ENCODE results near the gene REEP2. TPM values are rescaled to one million over a fixed set of nuclear protein-coding genes. Genes with fewer than 3 reads are reported as not detected.

REEP2 gene
- total and polyA plus RNA-seq, 9 donors, result 3.5 to 11.4 (median 5.7) TPM

GRCh38 chr5:138461343-138462125, 22.7 kb downstream of the REEP2 start:
- Histone ChIP-seq H3K27me3 (no peaks in the 10 kb centered on the region), H3K4me1 (ENCODE audit: insufficient read depth) (peaks cover 7% of the 10 kb centered on the region), H3K9me3 (no peaks in the 10 kb centered on the region), H3K4me3 (no peak overlapping the region), H3K36me3 (no peaks in the 10 kb centered on the region), H3K27ac (no peak overlapping the region)
- no peak for TF ChIP-seq POLR2A (IDR thresholded peaks at IDR 0.05)
- no peak for TF ChIP-seq CTCF (IDR thresholded peaks at IDR 0.05)
- no peak for TF ChIP-seq EP300 (IDR thresholded peaks at IDR 0.05)
- peak in 1 of 5 donors; percentile 41 for DNase-seq
- 72 to 78% (median 74%) methylated on average over 11 of the region's 11 CpGs for WGBS, 3 donors
- intact Hi-C loops (cut with DNase I), result loop anchor here in 2 of 4 donors (2.0 to 10.0 kb wide), 3 partner anchors 29 to 803 kb away; no protein-coding TSS in a partner anchor

GRCh38 chr5:138463419-138464007, 24.7 kb downstream of the REEP2 start:
- Histone ChIP-seq H3K9me3 (no peaks in the 10 kb centered on the region), H3K27me3 (no peaks in the 10 kb centered on the region), H3K4me1 (ENCODE audit: insufficient read depth) (peaks cover 21% of the 10 kb centered on the region), H3K4me3 (peak overlapping the region; percentile 50), H3K36me3 (no peaks in the 10 kb centered on the region), H3K27ac (peak overlapping the region; percentile 93 to 95)
- TF ChIP-seq EP300 (IDR thresholded peaks at IDR 0.05) (peak; percentile 55), CTCF (IDR thresholded peaks at IDR 0.05) (no peak), POLR2A (IDR thresholded peaks at IDR 0.05) (no peak)
- DNase-seq, result peak; percentile 45 to 71 (median 66)
- intact Hi-C loops (cut with DNase I), result loop anchor here in 2 of 4 donors (2.0 to 10.0 kb wide), 3 partner anchors 27 to 801 kb away; no protein-coding TSS in a partner anchor
- 7 to 10% (median 8%) methylated on average over 17 to 21 of the region's 21 CpGs for WGBS, 3 donors

- Histone ChIP-seq H3K4me3 (peak overlapping the region; percentile 50), H3K4me1 (ENCODE audit: insufficient read depth) (peaks cover 19% of the 10 kb centered on the region), H3K27ac (peak overlapping the region; percentile 93 to 95), H3K27me3 (no peaks in the 10 kb centered on the region), H3K36me3 (no peaks in the 10 kb centered on the region), H3K9me3 (no peaks in the 10 kb centered on the region)
- TF ChIP-seq CTCF (IDR thresholded peaks at IDR 0.05) (peak; percentile 97 to 98 (median 97)), POLR2A (IDR thresholded peaks at IDR 0.05) (peak; percentile 82), EP300 (IDR thresholded peaks at IDR 0.05) (no peak)
- peak; percentile 96 to 99 (median 98) for DNase-seq
- intact Hi-C loops (cut with DNase I), result loop anchor here in 2 of 4 donors (5.0 to 10.0 kb wide), 2 partner anchors 38 to 801 kb away; no protein-coding TSS in a partner anchor
- 0 to 1% (median 0%) methylated on average over 12 to 34 of the region's 34 CpGs for WGBS, 3 donors
Measured at GRCh38 chr5:138464008-138464387, 25.1 kb downstream of the REEP2 start.

- no peaks in the 10 kb centered on the region for H3K36me3 ChIP-seq
- 0% methylated on average over 31 to 64 of the region's 64 CpGs for WGBS, 3 donors
- intact Hi-C loops (cut with DNase I), result loop anchor here in 2 of 4 donors (5.0 to 10.0 kb wide), 2 partner anchors 38 to 800 kb away; no protein-coding TSS in a partner anchor
- peak overlapping the region; percentile 50 for H3K4me3 ChIP-seq
- TF ChIP-seq EP300 (IDR thresholded peaks at IDR 0.05) (peak; percentile 32), POLR2A (IDR thresholded peaks at IDR 0.05) (peak; percentile 62), CTCF (IDR thresholded peaks at IDR 0.05) (peak in 1 of 3 donors; percentile 79)
- no peaks in the 10 kb centered on the region for H3K27me3 ChIP-seq
- peak; percentile 96 to 99 (median 97) for DNase-seq
- H3K4me1 ChIP-seq (ENCODE audit: insufficient read depth), result peaks cover 19% of the 10 kb centered on the region
- no peaks in the 10 kb centered on the region for H3K9me3 ChIP-seq
- peak overlapping the region; percentile 93 to 95 for H3K27ac ChIP-seq
Measured at GRCh38 chr5:138464388-138465260, 25.8 kb downstream of the REEP2 start.
